ENCODE results near the gene SLF1.

SLF1 gene

GRCh38 chr5:94667937-94668336 is 49.5 kb downstream of the SLF1 start:
- DNase-seq, result no peak

- DNase-seq, result no peak
These were observed 52.3 kb downstream of the SLF1 start for GRCh38 chr5:94670726-94671125.

DNA sequence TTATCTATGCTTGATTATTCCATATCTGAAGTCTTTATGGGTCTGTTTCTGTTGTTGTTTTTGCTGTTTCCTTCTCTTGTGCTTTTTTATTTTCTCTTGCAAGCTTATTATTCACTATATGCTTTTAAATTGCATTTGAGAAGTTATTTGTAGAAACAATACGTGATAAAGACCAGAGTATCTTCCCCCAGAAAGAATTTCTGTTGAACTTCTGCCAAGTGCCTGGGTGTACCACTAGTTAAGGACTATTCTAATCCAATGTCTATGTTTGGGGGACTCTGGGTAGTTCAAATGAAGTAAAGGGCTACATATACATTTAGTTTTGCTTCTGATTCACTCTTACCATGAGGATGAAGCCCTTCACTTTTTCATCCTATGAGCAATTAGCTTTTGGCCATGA is 54.3 kb downstream of the SLF1 start:
- no peak for DNase-seq

DNA sequence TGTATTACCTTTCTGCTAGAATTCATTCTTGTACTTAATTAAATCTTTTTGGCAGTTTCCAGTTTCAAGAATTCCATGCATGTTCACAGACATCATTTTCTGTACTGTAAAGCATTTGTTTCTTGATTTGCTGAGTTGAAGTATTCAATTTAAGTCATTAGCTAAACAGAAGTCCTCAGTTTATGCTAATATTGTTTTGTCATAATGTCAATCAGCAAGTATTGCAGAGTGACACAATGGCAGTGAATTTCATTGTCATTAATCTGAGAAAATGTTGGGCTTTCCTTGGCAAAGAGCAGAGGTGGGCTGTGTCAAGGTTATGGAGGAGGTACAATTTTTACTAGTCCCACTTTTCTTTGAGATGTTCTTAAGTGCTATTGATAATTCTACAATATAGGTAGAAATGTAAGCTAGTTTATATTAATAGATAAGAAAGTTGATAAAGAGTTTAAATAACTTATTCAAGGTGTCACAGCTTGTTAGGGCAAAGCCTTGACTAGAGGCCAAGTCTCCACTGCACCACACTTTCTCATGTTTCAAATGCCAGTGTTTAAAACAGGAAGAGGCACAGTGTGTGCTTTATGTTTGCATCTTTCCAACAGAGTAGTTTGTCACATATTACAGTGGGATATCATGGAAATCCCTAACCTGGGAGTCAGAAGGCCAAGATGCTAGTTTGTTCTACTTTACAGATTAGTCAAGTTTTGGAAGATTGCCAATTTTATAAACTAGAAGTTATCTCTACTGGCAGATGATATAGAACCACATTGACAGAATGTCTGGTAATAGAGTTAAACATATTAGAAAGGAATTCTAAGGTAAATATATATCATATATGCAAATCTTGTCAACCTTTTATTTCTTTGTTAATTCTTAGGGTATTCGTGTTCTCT is 56.3 kb downstream of the SLF1 start:
- DNase-seq, result no peak

DNA sequence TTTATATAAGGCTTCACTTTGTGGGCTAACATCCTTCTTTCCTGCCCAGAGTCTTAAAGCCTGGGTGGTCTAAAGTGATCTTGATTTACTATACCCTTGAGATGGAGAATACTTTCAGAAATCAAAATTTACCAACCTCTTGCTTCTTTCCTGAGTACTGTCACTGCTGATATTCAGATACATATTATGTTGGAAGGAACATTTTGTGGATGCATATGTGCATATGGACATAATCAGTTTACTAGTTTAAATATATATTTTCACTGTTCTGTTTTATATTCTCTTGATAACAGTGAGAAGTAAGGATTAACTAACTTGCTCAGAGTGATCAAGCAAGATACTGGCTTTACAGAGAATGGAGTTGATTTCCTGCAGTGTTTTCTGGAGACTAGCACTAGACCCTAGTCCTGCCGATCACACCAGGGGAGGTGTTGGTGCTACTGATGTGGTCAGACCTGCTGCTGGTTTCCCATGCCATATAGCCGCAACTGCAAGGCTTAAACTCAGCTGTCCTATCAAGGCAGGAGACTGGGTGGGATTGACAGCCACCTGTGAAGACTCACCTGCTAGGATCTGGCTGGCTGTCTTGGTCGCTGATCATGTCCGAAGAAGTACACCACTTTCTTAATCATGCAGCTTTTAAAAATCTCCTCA is 57.6 kb downstream of the SLF1 start:
- no peak for DNase-seq

GRCh38 chr5:94682814-94683520 is 64.5 kb downstream of the SLF1 start:
- no peak for DNase-seq

- DNase-seq, result no peak
These were observed 71.4 kb downstream of the SLF1 start for GRCh38 chr5:94689908-94690307.

- DNase-seq, result no peak
These were observed 72.3 kb downstream of the SLF1 start for GRCh38 chr5:94690778-94691177.

DNA sequence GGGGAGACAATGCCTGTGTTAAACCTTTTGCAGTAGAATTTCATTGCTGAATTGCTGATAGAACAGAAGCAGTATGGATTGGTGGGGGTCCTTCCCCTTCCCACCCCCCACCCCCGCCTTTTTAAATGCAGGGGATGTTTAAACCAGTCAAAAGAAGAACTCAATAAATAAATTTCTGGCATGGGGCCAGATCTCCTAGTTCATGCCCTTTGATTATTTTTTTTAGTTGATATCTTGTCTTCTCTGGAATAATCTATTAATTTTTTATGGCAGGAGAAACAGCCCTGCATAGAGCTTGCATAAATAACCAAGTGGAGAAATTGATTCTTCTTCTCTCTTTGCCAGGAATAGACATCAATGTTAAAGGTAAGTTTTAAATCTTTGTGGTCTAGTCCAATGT is 72.8 kb downstream of the SLF1 start:
- no peak for DNase-seq

GRCh38 chr5:94691949-94692348 is 73.5 kb downstream of the SLF1 start:
- DNase-seq, result no peak

DNA sequence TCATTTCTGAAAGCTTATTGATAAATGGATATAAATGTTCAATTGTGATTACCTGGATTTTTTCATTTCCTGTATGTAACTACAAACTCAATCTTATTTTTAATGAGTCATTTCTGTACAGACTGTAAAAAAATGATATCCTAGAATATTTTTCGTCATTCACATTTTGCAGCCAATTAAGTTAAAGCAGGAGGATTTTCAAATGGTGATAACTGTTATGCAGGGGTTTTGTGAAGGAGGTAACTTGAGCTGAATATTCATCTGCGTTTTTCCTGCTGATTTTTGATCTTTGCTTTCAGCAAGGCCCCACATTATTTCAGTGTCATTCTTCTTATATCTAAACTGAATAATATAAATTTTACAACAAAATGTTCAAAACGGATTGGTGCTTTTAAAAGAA is 74.1 kb downstream of the SLF1 start:
- no peak for DNase-seq

DNA sequence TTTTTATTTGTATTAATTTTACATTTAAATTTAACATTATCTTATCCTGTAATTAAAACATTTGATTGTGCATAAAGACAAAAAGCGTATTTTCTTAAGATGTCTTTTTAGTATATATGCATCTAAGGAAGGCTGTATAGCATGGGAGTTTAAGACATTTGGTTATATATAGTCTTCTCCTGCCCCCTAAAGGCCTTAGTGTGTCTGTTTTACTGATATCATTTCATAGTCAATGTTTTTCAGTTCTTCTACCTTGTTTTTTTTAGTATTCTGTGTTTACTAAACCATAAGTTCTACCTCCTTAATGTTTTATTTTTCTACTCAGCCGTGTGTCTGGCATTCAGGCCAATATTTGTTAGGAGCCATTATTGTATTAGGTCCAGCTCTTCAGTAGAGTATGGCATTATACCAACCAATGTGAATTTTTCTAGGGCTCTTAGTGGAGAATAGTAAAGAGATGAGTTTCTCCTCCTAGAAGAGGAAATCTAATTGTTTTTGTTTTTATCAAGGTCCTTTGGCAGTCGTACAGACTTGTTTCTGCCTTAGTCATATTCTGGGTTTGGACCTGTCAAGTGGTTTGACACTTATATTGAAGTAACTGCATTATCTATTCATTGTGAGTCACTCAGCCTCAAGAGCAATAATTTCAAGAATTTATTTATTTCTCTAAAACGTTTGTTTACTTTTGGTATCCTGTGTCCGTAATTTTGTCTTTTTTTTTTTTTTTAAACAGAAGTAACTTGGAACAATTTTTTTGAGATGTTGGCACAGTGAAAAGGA is 74.8 kb downstream of the SLF1 start:
- DNase-seq, result no peak

GRCh38 chr5:94693845-94694370 is 75.4 kb downstream of the SLF1 start:
- DNase-seq, result no peak

DNA sequence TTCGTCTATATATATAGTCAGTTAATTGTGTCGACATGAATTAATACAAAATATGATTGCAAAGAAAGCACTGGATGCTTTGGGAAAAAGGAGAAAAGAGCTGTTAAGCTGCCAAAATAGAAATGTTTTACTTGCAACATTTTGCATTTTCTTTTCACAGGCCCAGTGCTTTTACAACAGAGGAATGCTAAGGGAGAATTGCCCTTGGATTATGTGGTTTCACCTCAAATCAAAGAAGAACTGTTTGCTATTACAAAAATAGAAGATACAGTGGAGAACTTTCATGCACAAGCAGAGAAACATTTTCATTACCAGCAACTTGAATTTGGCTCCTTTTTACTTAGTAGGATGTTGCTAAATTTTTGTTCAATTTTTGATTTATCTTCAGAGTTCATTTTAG is 76.2 kb downstream of the SLF1 start:
- DNase-seq, result no peak

- DNase-seq, result no peak
These were observed 79.7 kb downstream of the SLF1 start for GRCh38 chr5:94698197-94698596.

- no peak for DNase-seq
These were observed 81.1 kb downstream of the SLF1 start for GRCh38 chr5:94699562-94699961.

- DNase-seq, result no peak
These were observed 82.1 kb downstream of the SLF1 start for GRCh38 chr5:94700592-94700991.

GRCh38 chr5:94702729-94703128 is 84.3 kb downstream of the SLF1 start:
- no peak for DNase-seq

GRCh38 chr5:94705427-94705826 is 87.0 kb downstream of the SLF1 start:
- DNase-seq, result no peak

GRCh38 chr5:94707359-94707758 is 88.9 kb downstream of the SLF1 start:
- no peak for DNase-seq

GRCh38 chr5:94709277-94709676 is 90.8 kb downstream of the SLF1 start:
- no peak for DNase-seq

DNA sequence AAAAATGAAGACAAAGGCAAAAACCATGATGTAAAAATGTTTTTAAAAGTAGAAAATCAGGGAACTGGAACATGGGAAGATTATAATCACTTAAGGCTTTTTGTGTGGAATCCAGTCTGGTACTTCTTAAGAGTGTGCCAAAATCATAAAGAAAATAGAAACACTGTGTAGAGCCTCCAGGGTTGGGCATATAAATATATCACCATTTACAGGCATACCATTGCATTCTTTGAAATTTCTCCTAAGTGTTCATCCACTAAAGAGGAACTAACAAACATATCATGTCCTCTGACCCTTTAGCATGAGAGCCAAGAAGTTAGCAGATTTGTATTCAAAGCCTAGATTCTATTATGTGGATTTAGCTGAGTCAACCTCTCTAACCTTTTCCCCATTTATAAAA is 93.3 kb downstream of the SLF1 start:
- no peak for DNase-seq

GRCh38 chr5:94715768-94716167 is 97.3 kb downstream of the SLF1 start:
- DNase-seq, result no peak

Measured in KG1 (cell line).